NCI-H345 (cell line): ENCODE data around the gene TUBGCP4.
"Not testable (repeated sequence)": the region's sequence is repeated elsewhere in the genome, so short reads cannot be mapped to it uniquely, and the experiment has no call there.

ENCODE experiments used
- DNase-seq: peaks from one replicate; lab custom pipeline; 2025; lab: John Stamatoyannopoulos, UW

The TUBGCP4 gene, protein sequence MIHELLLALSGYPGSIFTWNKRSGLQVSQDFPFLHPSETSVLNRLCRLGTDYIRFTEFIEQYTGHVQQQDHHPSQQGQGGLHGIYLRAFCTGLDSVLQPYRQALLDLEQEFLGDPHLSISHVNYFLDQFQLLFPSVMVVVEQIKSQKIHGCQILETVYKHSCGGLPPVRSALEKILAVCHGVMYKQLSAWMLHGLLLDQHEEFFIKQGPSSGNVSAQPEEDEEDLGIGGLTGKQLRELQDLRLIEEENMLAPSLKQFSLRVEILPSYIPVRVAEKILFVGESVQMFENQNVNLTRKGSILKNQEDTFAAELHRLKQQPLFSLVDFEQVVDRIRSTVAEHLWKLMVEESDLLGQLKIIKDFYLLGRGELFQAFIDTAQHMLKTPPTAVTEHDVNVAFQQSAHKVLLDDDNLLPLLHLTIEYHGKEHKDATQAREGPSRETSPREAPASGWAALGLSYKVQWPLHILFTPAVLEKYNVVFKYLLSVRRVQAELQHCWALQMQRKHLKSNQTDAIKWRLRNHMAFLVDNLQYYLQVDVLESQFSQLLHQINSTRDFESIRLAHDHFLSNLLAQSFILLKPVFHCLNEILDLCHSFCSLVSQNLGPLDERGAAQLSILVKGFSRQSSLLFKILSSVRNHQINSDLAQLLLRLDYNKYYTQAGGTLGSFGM

DNA sequence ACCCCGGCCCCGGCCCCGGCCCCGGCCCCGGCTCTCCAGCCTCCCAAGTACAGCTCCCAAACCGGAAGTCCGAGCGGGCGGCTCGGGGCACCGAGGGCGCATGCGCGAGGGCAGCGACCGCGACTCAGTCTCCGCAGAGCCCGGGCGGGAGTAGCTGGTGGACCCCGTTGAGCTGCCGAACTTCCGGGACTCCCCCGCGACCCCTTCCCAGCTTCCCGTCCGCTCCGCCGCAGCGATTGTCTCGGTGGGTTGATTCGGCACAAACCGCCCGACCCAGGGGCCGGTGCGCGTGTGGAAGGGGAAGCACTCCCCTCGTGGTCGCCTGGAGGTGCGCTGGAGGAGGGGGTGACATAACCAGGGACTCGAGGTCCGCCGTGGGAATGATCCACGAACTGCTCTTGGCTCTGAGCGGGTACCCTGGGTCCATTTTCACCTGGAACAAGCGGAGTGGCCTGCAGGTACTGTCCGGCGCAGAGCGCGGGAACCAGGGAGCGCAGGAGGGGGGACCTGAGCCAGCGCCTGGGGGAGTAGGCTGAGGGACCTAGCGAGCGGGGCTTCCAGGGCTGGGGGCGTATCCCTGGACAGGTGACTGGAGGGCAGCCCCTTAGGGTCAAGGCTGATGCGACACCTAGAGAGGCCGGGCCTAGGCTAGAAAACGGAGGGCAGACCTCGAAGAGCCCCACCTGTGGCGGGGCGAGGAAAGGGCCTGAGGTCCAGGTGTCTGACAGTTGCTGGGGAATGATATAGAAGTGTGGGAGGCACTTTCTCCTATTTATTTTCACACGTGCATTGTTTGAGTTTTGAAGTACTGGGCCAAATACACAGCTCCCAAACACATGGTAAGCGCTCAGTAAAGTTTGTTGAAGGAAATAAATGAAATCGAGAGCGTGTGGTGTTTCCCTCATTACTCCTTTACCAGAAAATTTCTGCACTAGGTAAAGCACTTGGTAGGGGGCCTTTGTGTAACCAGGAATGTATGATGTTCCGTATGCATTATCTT lies at the start of gene TUBGCP4, which contains the start of gene ZSCAN29:
Gene TUBGCP4, plus strand, starts transcription at position 127 of the 1,000 bp plus-strand sequence. Its CDS starts 254 bp downstream, at position 381.
Gene ZSCAN29, minus strand, starts transcription at position 69 of the 1,000 bp plus-strand sequence. CDS start 1,130 bp downstream, outside the sequence.
- peak; percentile 87 for DNase-seq

DNA sequence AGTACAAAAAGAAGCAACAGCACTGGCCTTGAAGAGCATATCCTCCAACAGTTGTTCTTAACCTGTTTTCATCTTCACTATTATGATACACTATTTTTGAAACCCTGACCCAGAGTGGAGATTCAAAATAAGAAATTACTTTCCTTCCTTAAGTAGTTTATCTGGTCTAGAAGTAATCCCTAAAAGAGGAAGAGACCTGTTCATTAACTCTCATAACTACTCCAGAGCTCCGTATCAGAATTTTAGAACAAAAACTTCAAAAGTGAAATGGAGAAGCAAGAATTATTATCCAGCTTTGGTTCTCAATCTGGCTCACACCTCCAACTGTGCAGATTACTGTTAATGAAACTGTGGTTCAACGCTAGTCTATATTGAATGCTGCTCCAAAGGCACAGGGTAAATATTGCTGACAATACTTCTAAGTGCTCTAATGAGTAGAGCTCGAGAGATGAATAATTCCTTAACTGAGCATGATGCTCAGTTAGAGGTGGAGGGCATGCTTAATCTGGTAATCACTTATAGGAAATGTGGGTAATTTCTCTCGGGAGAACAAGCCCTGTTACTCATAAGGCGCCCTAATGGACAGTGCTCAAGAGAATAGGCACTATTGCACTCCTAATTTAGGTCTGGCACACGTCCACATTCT lies 45.7 kb upstream of the TUBGCP4 start:
- no peak for DNase-seq

DNA sequence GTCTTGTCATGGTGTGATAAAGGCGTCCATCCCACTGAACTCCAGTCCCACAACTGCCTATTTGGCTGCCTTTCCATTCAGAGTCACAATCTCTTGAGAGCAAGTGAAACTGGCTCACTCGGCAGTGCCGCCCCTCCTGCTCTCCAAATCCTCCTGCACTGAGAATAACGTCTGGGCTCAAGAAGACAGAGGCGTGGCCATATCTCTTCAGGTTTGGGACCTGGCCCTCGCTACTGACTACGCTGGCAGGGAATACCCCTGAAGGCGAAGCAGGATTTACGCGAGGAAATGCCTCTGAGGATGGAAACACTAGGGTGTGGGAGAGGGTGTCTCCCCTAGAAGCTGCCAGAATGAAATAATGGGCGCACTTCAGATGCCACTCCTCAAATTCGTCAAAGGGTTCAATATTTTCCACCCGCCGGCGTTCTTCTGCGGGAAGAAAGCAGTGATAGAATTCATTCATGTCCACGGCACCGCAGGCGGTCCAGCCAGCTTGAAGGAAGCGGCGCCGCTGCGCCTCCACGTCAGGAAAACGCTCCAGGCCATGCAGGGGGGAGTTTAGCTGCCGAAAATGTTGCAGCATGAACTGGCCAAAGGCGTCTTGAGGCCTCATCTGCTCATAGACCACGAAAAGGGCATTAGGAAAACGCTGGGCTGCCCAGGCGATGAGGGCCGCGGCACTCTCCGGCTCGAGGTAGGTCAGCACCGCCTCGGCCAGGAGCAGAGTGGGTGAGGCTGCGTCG lies 41.5 kb upstream of the TUBGCP4 start:
- peak; percentile 6 for DNase-seq

DNA sequence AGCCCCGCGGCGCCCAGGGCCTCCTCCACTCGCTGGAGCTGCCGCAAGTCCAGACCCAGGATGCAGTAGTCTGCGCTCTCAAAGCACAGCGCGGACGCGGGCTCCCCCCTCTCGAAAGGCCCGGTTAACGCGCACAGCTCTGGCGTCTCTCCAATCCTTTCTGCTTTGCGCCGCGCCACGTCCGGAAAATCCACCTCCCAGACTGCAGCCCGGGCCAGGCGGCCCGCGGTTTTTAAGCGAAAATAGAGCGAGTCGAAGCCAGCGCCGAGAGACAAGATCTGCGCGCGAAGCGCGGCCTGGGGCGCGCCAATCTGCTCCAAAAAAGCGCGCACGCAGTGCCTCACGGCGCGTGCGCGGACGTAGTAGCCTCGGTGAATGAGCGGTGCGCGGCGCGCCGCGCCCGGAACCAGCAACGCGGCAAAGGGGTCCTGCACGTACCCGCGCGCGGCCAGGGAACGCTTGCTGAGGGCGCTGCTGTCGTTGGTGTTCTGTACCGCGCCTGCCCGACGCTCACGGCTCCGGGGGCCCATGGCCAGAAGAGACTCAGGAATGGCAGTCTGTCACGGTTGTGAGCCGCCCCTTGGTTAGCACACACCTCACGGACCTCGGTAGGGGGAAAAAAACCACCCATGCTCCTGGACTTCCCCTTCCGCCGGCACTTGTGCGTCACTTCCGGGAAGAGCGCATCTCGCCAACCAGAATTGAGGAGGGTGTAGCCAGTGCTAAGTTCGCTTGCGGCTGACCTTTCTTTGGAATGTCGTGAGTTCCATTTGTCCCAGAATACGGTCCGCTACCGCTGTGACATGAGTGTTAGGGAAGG lies 40.7 kb upstream of the TUBGCP4 start, which contains the start of gene LCMT2:
Gene LCMT2, minus strand, starts transcription at position 614 of the 820 bp plus-strand sequence. Its CDS starts 84 bp downstream, at position 530.
- DNase-seq = peak; percentile 86

DNA sequence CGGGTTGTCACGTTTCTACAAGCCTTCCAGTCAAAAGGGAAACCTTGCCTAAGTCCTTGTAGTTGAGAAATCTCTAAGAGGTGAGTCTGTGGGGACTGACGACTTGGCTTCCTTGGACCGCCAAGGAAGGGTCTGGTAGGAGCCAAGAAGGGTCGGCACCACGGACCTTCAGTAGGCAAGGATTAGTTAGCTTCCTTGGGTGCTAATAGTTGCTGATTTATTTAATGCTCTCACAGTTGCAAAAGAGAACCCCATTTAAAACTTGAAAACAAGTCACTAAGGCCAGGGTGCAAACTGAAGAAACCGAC lies 40.2 kb upstream of the TUBGCP4 start:
- DNase-seq = no peak

DNA sequence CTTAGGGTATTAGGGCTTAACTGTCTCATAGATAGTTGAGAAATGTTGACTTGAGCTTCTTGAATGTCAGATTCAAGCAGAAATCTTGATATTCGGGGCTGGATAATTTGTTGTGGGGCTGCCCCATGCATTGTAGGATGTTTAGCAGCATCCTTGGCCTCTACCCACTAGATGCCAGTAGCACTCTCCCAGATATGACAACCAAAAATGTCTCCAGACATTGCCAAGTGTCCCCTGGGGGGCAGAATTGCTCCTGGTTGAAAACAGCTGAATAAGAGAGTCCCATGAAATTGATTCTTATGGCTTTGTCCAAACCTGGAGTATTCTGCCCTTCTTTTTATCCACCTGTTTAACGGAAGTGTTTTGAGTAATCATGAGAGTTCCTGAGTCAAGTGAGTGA lies 24.6 kb upstream of the TUBGCP4 start:
- no peak for DNase-seq

DNA sequence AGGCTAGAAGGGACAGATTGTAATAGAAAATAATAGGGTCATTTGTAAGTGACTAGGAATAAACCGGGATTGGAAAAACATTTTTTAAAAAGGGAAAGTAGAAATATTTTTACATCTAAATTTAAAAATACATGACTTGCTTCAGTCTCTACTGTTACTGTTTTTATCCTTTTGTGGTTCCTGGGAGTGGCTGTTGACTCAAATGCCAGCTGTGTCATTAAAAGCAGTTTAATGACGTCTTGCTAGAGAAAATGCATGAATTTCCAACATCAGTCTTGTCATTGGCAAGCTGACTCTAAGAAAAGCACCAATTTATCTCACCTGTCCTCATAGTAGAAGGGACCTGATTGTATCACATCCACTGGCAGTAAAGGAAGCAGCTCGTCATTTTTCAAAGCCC lies 23.8 kb upstream of the TUBGCP4 start:
- no peak for DNase-seq

DNA sequence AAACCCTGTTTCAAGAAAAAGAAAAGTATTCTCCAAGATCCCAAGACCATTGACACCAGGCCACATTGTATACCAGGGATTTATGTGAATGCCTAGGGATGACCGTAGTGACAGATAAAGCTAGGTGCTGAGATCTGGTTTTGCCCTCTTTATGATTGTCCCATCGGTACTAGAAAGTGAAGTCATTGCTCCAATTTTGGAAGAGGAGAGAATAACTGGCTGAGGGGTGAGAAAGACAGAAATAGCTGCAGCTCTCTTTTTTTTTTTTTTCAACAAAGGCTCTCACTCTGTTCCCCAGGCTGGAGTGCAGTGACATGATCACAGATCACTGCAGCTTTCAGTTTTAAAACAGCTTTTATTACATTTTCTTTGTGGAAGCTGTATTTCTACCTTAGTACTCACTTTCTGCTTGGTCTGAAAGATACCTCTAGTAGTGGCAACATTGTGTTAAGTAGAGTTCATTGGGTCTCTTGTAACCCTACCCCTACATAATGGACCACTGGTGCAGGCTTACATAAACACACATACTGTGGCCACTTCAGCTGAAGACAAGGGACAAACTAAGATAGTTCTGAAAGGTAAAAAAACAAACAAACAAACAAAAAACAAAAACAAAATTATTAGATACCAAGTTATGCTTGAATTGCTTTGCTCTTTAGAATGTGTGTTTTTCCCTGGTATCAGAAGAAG lies 18.1 kb upstream of the TUBGCP4 start:
- DNase-seq = no peak

DNA sequence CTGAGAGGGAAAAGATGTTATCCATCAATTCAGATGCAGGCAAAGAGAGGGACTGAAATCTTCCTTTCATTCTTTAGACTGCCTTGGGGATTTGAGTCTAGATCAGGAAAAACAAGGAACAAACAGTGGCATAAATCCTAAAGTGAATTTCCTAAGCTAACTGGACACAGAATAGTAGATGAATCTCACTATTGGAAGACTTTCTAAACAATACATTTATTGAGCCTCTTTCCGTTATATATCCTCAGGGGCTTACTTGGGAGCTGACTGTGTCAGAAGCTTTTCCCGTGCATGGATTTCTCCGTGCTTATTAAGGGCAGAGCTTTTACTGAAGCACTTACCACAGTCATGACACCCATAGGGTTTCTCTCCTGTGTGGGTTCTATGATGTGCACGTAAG lies 10.1 kb upstream of the TUBGCP4 start:
- no peak for DNase-seq

DNA sequence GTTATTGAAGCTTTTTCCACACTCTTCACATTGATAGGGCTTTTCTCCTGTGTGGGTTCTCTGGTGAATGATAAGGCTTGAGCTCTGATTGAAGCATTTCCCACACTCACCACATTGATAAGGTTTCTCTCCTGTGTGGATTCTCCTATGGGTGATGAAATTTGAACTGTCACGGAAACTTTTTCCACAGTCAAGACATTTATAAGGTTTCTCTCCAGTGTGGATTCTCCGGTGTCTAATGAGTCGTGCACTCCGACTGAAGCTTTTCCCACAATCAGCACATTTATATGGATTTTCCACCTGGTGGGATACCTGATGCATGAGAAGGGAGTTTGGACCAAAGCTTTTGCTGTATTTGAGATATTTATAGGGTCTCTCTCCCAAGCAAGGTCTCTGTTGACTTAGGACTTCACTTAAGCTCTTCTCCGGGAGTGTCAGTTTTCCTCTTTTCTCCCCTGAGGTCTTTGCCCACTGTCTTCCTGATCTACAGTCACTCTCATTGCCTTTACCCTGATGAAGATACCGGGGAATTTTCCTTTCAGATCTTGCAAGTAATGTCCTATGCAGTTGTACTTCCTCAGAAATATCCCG lies 9.5 kb upstream of the TUBGCP4 start:
- no peak for DNase-seq

DNA sequence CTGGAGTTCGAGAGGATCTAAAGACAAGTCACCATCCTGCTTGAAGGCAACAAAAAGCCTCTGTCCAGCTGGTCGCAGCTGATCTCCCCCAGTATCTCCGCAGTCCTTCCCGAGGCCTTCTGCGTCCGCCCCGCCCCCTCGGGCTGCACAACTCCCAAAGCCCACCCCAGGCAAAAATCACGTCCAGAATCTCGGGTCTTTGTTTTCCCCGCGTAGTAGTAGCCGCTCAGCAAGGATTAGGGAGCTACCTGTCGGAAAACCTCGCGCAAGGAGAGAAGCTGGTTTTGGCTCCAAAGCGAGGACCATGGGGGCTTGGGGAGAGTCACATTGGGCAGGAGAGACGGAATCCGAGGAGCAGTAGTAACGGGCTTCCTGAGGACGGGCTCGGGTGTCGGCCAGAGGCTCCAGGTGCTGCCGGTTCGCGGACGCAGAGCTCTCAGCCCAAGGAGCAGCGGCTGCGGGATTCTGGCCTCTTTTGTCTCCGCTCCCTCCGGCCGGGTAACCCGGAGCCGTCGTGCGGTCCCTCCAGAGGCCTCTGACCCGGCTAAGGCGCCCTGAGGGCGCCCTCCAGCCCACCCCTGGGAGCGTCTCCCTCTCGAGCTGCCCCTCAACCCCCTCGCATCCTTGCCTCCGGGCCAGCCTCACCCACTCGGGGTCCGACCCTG lies 459 bp upstream of the TUBGCP4 start:
- DNase-seq = no peak

DNA sequence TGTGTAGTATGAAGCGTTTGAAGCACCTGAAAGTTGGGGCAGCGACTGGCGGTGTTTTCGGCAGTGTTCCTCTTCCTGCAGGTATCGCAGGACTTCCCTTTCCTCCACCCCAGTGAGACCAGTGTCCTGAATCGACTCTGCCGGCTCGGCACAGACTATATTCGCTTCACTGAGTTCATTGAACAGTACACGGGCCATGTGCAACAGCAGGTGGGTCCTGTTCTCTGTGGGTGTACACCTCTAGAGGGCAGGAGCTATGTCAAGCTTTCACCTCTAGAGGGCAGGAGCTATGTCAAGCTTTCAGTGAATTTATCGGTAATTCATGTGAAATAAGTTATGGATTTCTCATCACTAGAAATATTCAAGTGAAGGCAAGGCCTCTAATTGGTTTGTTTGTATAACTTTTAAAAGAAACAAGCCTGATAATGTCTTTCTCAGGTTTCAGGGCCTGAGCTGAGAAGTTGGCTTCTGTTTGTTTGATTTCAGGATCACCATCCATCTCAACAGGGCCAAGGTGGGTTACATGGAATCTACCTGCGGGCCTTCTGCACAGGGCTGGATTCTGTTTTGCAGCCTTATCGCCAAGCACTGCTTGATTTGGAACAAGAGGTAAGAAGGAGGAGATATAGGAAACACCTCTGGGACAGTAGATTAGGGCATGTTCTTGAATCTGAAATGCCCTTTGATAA lies 5.3 kb downstream of the TUBGCP4 start:
- DNase-seq = peak; percentile 20

DNA sequence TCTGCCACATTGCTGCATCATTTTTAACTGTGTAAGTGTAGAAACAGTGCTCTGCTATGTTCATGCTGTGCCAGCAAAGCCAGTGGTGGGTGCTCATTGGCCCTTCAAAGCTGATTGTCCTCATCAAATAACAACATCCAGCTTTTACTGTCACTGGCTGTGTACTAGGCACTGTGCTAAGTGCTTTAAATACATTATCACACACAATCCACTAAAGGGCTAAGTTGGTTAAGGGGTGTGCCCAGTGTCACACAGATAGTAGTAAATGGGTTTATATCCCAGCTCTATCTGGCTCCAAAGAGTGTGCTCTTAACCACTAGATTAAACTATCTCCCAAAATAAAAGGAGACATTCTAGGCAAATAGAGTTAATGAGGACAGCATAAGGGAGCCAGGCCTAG lies 7.7 kb downstream of the TUBGCP4 start:
- no peak for DNase-seq

DNA sequence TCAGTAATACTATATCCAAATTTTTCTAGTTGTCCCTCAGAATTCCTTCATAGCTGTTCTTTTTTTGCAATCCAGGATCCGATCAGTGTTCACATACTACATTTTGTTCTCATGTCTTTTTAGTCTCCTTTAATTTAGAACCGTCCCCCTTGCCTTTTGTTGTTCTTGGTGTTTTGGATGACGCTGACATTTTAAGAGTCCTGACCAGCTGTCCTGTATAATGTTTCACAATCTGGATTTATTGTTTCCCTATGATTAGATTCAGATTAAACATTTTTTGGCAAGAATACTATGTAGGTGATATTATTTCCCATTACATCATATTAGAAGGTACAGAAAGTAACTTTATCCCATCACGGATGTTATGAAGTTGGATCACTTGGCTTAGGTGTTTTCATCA lies 11.4 kb downstream of the TUBGCP4 start:
- no peak for DNase-seq

DNA sequence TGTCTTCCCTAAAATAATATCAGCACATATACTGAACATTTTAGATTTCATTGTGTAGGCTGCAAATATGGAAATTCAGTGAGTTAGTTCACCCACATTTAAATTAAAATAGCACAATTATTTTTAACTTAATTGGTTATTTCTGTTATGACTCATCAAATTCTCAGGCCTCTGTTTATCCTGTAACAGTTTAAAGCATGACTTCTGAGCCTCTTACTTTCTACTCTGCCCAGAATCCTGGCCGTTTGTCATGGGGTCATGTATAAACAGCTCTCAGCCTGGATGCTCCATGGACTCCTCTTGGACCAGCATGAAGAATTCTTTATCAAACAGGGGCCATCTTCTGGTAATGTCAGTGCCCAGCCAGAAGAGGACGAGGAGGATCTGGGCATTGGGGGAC lies 12.2 kb downstream of the TUBGCP4 start:
- DNase-seq = no peak

DNA sequence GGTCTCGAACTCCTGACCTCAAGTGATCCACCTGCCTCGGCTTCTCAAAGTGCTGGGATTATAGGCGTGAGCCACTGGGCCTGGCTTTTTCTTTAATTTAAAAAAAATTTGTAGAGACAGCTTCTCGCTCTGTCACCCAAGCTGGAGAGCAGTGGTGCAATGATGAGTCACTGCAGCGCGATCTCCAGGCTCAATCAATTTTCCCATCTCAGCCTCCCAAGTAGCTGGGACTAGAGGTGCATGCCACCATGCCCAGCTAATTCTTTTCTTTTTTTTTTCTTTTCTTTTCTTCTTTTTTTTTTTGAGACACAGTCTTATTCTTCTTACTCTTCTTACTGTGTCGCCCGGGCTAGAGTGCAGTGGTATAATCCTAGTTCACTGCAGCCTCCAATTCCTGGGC lies 19.8 kb downstream of the TUBGCP4 start:
- no peak for DNase-seq

DNA sequence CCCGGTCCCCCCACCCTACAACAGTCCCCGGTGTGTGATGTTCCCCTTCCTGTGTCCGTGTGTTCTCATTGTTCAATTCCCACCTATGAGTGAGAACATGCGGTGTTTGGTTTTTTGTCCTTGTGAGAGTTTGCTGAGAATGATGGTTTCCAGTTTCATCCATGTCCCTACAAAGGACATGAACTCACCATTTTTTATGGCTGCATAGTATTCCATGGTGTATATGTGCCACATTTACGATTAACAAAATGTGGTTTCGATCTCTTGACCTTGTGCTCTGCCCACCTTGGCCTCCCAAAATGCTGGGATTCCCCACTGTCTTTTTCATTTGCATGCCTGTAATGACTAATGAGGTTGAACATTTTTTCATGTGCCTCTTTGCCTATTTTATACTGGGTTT lies 22.7 kb downstream of the TUBGCP4 start:
- not testable (repeated sequence) for DNase-seq

DNA sequence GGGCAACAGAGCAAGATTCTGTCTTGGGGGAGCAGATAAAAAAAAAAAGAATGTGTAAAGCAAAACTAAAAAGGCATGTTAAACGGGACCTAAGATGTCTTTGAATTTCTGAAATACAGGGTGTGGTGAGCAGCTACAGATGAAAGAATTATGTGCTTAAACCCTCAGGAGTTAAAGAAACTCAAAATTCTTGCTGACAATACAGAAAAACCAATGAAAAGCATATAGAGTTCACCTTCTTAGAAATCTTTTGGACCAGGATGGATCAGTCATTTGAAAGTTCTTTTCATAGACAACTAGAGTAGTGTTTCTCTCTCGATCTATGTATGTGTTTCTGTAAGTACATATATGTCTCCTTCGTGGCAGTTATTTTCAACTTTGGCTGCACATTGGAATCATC lies 31.4 kb downstream of the TUBGCP4 start:
- DNase-seq = no peak
